ENCODE results near the gene ATF6B. TPM values are rescaled to one million over a fixed set of nuclear protein-coding genes. Genes with fewer than 3 reads are reported as not detected.

The ATF6B gene
- total RNA-seq, 4 donors from 2014 or later = 74.3 to 121 (median 102) TPM

DNA sequence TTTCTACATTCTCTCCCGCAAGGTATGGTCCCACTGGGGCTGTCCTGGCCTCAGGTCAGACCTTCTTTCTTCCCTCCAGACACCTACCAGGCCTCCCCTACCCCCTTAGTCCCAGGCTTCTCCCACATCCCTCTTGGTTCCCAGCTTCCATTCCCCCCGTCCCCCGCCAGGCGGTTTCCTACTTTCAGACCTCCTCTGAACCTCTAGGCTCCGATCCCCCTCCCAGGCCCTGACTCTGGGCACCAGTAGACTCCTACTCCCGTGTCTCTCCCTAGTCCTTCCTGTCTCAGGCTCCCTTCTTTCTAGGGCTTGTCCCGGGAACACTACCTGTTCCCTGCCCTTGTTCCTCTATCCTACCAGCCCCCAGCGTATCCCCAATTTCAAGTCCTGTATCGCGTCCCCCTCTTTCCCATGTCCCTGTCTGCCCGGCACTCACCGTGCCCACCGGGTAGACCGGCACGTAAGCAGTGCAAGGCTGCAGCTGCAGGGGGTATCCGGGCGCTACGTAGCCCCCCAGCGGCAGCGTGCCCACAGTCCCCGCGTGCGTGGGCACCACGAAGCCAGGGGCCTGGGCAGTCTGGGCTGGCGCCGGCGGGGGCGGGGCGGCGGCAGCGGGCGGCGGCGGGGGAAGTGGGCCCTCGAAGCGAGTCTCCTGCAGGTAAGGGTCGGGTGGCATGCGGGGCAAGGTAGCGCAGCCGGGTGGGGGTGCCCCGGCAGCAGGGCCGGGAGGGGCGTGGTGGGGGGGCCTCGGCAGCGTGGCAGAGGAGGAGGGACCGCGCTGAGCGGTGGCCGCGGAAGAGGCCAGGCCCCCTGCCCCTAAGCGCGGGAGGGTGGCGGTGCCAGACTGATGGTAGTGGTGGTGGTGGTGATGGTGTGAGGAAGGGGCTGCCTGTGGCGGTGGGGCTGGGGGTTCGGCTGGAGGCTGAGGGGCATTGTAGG, 22.2 kb upstream of the ATF6B start:
- peaks cover 0 to 10% (median 0%) of the 10 kb centered on the region in 3 donors for H3K36me3 ChIP-seq
- DNase-seq (ENCODE audit: low spot score in 2 of 2) = no peak
- no peaks in the 10 kb centered on the region for H3K27me3 ChIP-seq
- peak overlapping the region; percentile 6 to 76 (median 32) for H3K4me3 ChIP-seq
- H3K9me3 ChIP-seq = no peaks in the 10 kb centered on the region
- TF ChIP-seq EP300 (IDR thresholded peaks at IDR 0.05) (no peak), POLR2A (IDR thresholded peaks at IDR 0.05) (no peak)
- TF ChIP-seq, protein P1, sequence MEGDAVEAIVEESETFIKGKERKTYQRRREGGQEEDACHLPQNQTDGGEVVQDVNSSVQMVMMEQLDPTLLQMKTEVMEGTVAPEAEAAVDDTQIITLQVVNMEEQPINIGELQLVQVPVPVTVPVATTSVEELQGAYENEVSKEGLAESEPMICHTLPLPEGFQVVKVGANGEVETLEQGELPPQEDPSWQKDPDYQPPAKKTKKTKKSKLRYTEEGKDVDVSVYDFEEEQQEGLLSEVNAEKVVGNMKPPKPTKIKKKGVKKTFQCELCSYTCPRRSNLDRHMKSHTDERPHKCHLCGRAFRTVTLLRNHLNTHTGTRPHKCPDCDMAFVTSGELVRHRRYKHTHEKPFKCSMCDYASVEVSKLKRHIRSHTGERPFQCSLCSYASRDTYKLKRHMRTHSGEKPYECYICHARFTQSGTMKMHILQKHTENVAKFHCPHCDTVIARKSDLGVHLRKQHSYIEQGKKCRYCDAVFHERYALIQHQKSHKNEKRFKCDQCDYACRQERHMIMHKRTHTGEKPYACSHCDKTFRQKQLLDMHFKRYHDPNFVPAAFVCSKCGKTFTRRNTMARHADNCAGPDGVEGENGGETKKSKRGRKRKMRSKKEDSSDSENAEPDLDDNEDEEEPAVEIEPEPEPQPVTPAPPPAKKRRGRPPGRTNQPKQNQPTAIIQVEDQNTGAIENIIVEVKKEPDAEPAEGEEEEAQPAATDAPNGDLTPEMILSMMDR (IDR thresholded peaks at IDR 0.05) = no peak
- 38 to 43% methylated on average over 47 to 54 of the region's 55 CpGs for WGBS, 2 donors
- H3K27ac ChIP-seq = peak overlapping the region in 3 of 4 donors; percentile 42 to 97 (median 46)
- peaks cover 4 to 47% (median 20%) of the 10 kb centered on the region in 4 donors for H3K4me1 ChIP-seq

DNA sequence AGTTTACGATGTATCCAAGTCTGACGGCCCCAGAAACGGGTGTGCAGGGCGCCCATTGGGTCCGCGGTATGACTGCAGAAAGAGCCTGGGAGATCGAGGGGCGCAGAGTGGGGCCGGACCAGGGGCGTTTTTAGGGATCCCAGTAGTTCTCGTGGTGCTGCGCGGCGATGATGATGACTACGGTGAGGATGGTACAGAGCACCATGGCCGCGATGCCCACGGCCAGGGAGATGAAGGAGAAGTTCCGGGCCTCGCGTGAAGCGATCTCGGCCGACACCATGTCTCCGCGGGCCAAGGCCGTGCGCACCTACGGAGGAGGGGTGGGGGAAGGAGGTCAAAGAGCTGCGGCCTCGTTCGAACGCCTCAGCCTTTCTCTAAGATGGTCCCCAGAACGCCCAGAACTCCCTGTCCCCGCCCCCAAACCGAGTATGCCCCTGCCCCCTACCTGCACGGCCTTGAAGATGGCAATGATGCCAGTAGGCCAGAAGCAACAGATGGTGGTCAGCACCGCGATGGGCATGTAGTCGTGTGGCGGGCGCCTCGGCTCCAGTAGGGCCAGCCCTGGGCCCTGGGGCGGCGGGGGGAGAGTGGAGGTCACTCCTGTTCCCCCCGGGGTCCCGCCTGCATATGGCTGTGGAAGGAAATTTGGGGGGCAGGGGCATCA, 21.2 kb upstream of the ATF6B start:
- Histone ChIP-seq H3K27ac (peak overlapping the region in 1 of 4 donors; percentile 97), H3K36me3 (peaks cover 0 to 10% (median 0%) of the 10 kb centered on the region in 3 donors), H3K4me1 (peaks cover 0 to 40% (median 15%) of the 10 kb centered on the region in 4 donors), H3K4me3 (peak overlapping the region in 2 of 4 donors; percentile 16 to 39), H3K9me3 (no peaks in the 10 kb centered on the region), H3K27me3 (no peaks in the 10 kb centered on the region)
- no peak for DNase-seq (ENCODE audit: low spot score in 2 of 2)
- TF ChIP-seq EP300 (IDR thresholded peaks at IDR 0.05) (no peak), POLR2A (IDR thresholded peaks at IDR 0.05) (no peak)
- TF ChIP-seq, protein P1 (IDR thresholded peaks at IDR 0.05) = no peak
- 67 to 70% methylated on average over 30 to 42 of the region's 47 CpGs for WGBS, 2 donors

DNA sequence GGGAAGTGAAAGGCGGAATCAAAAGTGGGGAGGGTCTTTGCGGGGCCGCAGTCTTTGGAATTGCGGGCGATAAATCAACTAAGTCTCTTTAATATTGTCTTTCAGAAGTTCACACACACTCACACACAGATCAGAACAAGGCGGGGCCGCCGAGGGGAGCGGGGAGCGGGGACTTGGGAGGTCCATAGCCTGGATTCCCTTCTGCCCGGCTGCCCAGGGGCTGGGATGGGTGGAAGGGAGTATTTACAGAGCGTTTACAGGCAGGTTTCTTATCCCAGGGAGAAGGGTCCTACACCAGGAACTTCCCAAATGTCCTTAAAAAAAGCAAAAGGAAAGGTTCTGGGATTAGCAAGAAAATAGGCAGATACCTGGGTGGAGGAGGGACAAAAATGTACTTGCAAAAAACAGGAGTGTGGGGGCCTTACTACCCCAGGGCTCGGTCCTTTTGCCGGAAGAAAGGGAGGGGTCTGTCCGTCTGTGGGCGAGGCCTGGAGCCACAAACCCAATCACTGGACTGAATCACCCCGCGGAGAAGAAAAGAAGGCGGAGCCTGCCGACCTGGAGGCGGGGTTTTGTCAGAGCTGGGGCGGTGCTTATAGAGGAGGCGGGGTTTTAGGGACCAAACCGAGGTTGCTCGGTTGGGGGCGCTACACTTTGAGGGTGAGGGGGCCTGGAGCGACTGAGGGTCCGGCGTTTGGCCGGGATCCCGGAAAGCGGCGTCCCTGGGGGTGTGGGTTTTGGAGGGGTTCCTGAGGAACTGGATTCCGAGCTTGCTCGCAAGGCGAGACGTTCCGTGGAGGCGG, 20.4 kb upstream of the ATF6B start:
- no peaks in the 10 kb centered on the region for H3K9me3 ChIP-seq
- DNase-seq (ENCODE audit: low spot score in 2 of 2) = peak in 1 of 2 donors; percentile 54
- H3K36me3 ChIP-seq = peaks cover 0 to 10% (median 0%) of the 10 kb centered on the region in 3 donors
- peak overlapping the region in 2 of 4 donors; percentile 16 to 39 for H3K4me3 ChIP-seq
- WGBS, 2 donors = 52 to 54% methylated on average over 39 of the region's 39 CpGs
- no peaks in the 10 kb centered on the region for H3K27me3 ChIP-seq
- H3K27ac ChIP-seq = no peak overlapping the region
- H3K4me1 ChIP-seq = peaks cover 0 to 38% (median 15%) of the 10 kb centered on the region in 4 donors
- TF ChIP-seq, protein P1 (IDR thresholded peaks at IDR 0.05) = no peak
- TF ChIP-seq EP300 (IDR thresholded peaks at IDR 0.05) (no peak), POLR2A (IDR thresholded peaks at IDR 0.05) (no peak)

DNA sequence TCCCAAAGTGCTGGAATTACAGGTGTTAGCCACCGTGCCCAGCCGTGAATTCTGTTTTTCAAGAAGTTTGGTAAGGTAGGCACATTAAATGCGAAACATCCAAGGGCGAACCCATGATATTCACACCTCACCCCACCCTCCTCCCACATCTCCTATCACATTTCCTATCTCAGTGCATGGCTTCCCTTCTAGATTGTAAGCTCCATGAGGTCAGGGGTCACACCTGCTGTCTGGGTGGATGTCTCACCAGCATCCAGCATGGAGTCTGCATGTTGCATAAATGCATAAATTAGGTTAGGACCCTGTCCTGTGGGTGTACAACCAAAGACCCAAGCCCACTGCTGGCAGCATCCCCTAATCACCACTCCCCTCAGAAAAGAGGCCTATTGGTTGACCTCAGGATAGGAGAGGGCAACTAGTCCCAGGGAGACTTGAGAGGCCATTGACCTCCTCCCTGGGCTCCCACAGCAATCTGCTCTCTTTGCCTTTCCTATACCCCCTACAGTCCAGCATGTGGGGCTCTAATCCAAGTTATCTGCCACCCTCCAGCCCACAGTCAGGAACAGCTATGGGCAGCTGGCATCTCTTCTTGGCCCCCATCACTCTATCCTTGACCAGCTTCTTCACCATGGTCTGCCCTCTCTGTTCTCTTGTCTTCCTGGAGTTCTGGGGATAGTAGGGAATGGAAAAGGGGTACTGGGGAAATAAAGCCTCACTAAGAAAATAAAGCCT, 19.5 kb upstream of the ATF6B start:
- no peak overlapping the region for H3K27ac ChIP-seq
- 91 to 95% methylated on average over 4 of the region's 4 CpGs for WGBS, 2 donors
- H3K36me3 ChIP-seq = peaks cover 0 to 10% (median 0%) of the 10 kb centered on the region in 3 donors
- TF ChIP-seq, protein P1 (IDR thresholded peaks at IDR 0.05) = no peak
- TF ChIP-seq EP300 (IDR thresholded peaks at IDR 0.05) (no peak), POLR2A (IDR thresholded peaks at IDR 0.05) (no peak)
- no peak overlapping the region for H3K4me3 ChIP-seq
- H3K4me1 ChIP-seq = peaks cover 0 to 29% (median 13%) of the 10 kb centered on the region in 4 donors
- H3K27me3 ChIP-seq = no peaks in the 10 kb centered on the region
- no peaks in the 10 kb centered on the region for H3K9me3 ChIP-seq
- DNase-seq (ENCODE audit: low spot score in 2 of 2) = no peak
